Endothelial cell of umbilical vein (primary cell): ENCODE measurements around the gene ACTN1.

Experiments
- EZH2 ChIP-seq: IDR thresholded peaks from 2 replicates; pipeline ENCODE4 v1.6.1; 2012; ENCODE audit warnings: borderline replicate concordance, low read depth, mild to moderate bottlenecking, moderate library complexity, low read length, inconsistent platforms; ENCODE audit not compliant: severe bottlenecking
- FOS ChIP-seq: IDR thresholded peaks from 2 replicates; pipeline ENCODE4 v1.6.1; 2011; ENCODE audit warnings: mild to moderate bottlenecking, low read length, moderate library complexity, borderline replicate concordance; ENCODE audit not compliant: insufficient read depth
- GATA2 ChIP-seq: IDR thresholded peaks from 2 replicates; pipeline ENCODE4 v1.7.0; 2011; ENCODE audit warnings: low read depth, mild to moderate bottlenecking, moderate library complexity, mixed read lengths, low read length; ENCODE audit not compliant: insufficient read length, insufficient read depth
- JUN ChIP-seq: IDR thresholded peaks from 2 replicates; pipeline ENCODE4 v1.6.1; 2011; ENCODE audit warnings: borderline replicate concordance, low read depth; ENCODE audit not compliant: insufficient read length, insufficient read depth
- MYC ChIP-seq: IDR thresholded peaks from one replicate; pipeline ENCODE4 v1.6.1; 2011; ENCODE audit warnings: mild to moderate bottlenecking, low read depth, low read length
- POLR2A ChIP-seq: IDR thresholded peaks from 2 replicates; pipeline ENCODE4 v1.6.1; 2012; ENCODE audit warnings: low read depth, mild to moderate bottlenecking, control low read depth, low read length
- POLR2AphosphoS5 ChIP-seq: IDR thresholded peaks from 2 replicates; pipeline ENCODE4 v1.6.1; 2012; ENCODE audit warnings: low read depth, mild to moderate bottlenecking, control low read depth, low read length, moderate library complexity; ENCODE audit not compliant: insufficient read depth
- TF ChIP-seq, protein P1 (sequence below): IDR thresholded peaks from 2 replicates; pipeline ENCODE4 v1.6.1; 2011; ENCODE audit not compliant: insufficient read depth, insufficient read length
- TF ChIP-seq, protein P2 (sequence below), 2 donors: IDR thresholded peaks; 1 replicate in 1 of 2; 2 replicates in 1 of 2; pipeline ENCODE4 v1.5.1; 2011; ENCODE audit warnings: low read length in 2 of 2, mild to moderate bottlenecking in 2 of 2, moderate library complexity in 2 of 2, control low read depth in 1 of 2, inconsistent platforms in 1 of 2, low read depth in 1 of 2; ENCODE audit not compliant: insufficient read depth in 1 of 2; ENCODE audit errors: extremely low read depth in 1 of 2

DNA sequence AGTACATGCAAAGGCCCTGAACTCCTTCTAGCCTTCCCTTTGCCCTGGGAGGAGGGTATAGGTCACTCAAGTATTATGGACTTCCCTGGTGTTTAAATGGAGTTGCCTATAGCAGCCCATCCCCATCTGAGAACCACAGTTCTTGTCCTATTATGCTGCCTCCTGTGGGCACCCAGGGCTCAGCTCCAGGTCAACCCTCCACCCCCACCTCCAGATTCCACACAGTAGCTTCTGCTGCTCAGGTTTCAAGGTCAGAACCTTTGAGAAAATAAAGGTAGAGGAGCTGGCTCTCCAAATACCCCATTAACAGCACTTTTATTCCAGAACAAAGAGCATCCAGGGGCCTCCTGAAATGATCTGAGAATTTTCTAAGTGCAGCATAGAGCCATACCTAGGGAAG lies 57.4 kb downstream of the ACTN1 start:
- no peak for TF ChIP-seq POLR2AphosphoS5
- TF ChIP-seq, protein P1, sequence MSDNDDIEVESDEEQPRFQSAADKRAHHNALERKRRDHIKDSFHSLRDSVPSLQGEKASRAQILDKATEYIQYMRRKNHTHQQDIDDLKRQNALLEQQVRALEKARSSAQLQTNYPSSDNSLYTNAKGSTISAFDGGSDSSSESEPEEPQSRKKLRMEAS: no peak
- TF ChIP-seq, protein P2, sequence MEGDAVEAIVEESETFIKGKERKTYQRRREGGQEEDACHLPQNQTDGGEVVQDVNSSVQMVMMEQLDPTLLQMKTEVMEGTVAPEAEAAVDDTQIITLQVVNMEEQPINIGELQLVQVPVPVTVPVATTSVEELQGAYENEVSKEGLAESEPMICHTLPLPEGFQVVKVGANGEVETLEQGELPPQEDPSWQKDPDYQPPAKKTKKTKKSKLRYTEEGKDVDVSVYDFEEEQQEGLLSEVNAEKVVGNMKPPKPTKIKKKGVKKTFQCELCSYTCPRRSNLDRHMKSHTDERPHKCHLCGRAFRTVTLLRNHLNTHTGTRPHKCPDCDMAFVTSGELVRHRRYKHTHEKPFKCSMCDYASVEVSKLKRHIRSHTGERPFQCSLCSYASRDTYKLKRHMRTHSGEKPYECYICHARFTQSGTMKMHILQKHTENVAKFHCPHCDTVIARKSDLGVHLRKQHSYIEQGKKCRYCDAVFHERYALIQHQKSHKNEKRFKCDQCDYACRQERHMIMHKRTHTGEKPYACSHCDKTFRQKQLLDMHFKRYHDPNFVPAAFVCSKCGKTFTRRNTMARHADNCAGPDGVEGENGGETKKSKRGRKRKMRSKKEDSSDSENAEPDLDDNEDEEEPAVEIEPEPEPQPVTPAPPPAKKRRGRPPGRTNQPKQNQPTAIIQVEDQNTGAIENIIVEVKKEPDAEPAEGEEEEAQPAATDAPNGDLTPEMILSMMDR (IDR thresholded peaks at IDR 0.05; ENCODE audit: extremely low read depth in 1 of 2, insufficient read depth in 1 of 2, low read depth in 1 of 2, low read length in 2 of 2): no peak
- TF ChIP-seq EZH2: no peak
- TF ChIP-seq POLR2A: no peak
- TF ChIP-seq FOS: no peak
- no peak for TF ChIP-seq MYC
- TF ChIP-seq GATA2: no peak
- no peak for TF ChIP-seq JUN
